HG03342 (cell line): ENCODE measurements around the gene MNX1.

Experiments used
- ATAC-seq: cut with Tn5 transposase; IDR thresholded peaks from one replicate; pipeline ENCODE4 v1.9.1; 2021; ENCODE audit warnings: mild to moderate bottlenecking, moderate library complexity; ENCODE audit not compliant: unreplicated experiment

MNX1 gene

DNA sequence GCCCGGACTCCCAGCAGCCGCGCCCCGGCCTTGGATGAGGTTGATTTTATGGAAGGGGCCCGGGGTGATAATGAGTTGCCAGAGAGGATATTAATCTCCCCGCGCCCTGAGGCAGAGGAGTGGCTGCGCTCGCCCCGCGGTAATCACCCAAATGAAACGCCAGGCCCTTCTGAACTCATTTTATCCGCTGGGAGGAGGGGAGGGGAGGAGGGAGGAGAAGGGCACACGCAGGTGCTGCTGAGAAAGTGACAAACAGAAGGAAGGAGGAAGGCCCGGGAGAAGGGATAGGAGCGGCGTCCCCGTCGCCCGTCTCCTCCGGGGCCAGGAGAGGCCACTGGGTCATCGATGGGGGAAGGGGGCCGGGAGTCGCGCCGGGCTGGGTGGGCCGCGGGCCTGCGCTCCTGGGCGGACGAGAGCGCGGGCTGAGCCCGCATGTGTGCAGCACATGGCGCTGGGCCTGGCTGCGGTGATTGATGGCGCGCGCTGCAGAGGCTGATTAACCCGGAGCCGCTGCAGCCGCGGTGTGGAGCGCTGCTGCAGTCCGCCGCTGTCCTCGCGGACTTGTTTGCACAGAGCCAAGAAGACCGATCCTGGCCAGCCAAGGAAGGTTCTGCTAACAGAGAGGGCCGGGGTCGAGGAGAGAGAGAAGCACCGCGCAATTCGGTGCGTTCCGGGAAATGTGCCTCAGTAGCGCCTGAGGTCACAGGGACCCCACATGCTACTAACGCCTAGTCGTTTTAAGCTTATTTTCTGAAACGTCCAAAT lies 6.5 kb downstream of the MNX1 start:
- ATAC-seq, result no peak

DNA sequence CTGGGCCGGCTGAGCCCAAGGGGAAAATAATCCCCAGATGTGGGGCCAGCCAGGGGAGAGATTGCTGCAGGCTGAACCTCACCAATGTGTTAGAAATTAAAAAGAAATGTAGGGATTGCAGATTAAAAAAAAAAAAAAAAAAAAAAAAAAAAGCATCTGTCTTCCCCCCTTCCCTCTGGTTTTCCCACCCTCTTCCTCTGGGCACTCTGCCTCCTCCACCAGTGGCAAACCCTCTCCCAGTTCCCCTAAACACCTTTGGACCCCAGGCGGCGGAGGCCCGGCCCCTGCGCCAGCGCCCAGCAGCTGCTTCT lies 7.1 kb downstream of the MNX1 start:
- no peak for ATAC-seq

DNA sequence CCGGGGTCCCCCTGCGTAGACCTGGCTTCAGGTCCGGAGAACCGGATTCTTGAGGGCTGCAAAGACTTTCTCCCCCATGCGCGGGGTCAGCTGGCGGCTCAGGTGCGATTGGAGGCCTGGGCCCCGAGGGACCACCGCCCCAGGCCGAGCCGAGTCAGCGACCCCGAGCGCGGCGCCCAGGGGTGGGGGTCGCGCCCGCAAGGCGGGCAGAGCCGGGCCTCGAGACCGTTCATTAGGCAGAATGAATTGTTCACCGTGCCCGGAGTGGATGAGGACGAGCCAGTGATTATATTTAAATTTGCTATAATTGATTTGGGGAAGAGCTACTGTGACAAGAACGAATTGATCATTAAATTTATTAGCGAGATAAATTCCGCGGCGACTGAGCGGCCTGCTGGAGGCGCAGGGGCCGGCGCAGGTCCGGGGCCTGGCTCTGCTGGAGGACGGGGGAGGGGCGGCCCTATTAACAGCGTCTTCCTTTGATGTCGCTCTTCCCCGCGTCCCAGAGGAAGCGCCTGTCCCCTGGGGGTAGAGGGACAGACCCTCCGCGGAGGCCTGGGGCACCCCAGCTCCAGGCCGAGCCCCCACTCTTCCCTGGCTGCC lies 7.5 kb downstream of the MNX1 start:
- no peak for ATAC-seq

DNA sequence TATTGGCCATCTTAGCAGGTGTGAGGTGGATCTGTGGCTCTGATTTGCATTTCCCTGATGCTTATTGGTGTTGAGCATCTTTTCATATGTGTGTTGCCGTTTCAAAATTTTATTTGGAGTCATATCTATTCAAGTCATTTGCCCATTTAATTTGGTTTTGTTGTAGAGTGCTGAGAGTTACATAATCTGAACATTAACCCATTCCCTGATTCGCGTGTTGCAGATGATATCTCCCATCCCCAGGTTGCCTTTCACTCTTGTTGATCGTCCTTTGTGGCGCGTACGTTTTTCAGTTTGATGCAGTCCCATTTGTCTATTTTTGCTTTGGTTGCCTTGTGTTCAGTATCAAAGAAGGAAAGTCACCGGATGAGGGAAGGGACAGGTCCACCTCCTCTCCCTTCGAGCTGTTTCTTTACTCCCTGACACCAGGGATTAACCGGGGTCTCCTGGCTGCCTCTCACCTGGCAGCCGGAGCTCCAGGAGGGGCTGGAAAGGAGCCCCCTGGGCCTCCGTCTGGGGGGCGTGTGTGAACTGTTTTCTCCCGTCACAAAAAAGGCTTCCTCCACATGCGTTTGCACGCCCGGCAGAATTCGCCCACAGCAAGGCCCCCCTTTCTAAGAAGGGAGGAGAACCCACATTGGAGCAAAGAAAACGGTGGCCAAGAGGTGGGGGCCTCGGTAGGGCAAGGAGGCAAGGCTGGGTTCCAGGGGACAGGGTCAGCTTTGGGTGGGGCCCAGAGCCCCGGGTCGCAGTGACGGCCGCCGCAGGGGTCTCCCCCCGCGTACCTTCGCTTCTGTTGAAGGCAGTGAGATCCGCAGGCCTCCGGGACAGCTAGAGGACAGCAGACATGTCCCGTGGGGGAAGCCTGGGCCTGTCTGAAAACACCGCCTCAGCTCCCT lies 8.3 kb downstream of the MNX1 start:
- no peak for ATAC-seq

DNA sequence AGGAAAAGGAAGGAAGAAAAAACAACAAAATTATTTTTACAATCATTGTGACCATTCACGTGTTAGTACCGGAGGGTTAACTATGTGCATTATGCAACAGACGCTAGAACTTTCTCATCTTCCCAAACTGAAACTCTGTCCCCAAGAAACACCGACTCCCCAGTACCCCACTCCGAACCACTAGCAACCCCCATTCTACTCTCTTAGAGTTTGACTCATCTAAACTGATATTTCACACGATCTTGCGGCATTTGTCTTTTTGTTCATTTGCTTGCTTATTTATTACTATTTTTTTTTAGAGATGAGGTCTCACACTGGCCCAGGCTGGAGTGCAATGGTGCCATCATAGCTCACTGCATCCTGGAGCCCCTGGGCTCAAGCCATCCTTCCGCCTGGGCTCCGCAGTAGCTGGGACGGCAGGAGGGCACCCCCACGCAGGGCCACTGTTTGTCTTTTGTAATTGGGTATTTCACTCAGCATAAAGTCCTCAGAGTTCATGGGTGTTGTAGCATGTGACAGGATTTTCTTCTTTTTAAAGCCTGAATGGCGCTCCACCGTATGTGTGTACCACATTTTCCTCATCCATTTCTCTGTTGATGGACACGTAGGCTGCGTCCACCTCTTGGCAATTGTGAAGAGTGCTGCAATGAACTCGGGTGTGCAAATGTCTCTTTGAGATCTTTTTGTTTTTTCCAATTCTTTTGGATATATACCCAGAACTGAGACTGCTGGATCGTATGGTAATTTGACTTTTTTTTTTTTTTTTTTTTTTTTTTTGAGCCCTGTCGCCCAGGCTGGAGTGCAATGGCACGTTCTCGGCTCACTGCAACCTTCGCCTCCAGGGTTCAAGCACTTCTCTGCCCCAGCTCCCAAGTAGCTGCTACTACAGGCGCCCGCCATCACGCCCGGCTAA lies 9.5 kb downstream of the MNX1 start:
- no peak for ATAC-seq

DNA sequence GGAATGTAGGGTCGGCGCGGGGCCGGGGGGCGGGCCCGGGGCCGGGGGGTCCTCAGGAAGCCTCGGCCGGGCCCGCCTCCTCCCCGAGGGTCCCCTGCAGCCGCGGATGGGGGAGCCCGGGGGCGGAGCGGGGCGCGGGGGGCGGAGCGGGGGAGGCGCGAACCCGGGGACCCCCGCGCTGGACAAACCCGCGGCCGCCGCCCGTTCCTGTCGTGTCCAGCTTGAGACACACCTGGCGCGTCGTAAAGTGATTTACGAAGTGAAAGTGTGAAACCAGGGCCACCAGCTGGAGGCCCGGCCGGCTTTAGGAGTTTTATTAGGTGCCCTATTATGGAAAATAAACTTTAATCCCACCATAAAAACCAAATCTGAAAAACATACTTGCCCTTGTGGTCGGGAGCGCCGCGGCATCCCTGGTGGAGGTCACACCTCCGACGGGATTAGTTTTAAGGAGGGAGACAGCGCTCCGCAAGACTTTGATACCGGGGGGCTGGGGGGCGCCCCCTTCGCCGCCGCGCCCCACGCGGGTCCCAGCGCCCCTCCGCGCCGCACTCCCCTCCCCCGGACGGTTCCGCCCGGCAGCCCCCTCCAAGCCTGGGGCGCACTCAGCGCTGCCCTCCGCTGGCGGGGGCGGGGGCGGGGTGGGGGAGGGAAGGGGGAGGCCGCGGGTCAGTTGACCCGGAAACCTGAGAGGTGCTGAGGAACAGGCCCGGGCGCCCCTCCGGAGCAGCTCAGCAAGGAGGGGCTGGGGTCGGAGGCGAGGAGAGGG lies 10.3 kb downstream of the MNX1 start:
- ATAC-seq, result peak; percentile 23

DNA sequence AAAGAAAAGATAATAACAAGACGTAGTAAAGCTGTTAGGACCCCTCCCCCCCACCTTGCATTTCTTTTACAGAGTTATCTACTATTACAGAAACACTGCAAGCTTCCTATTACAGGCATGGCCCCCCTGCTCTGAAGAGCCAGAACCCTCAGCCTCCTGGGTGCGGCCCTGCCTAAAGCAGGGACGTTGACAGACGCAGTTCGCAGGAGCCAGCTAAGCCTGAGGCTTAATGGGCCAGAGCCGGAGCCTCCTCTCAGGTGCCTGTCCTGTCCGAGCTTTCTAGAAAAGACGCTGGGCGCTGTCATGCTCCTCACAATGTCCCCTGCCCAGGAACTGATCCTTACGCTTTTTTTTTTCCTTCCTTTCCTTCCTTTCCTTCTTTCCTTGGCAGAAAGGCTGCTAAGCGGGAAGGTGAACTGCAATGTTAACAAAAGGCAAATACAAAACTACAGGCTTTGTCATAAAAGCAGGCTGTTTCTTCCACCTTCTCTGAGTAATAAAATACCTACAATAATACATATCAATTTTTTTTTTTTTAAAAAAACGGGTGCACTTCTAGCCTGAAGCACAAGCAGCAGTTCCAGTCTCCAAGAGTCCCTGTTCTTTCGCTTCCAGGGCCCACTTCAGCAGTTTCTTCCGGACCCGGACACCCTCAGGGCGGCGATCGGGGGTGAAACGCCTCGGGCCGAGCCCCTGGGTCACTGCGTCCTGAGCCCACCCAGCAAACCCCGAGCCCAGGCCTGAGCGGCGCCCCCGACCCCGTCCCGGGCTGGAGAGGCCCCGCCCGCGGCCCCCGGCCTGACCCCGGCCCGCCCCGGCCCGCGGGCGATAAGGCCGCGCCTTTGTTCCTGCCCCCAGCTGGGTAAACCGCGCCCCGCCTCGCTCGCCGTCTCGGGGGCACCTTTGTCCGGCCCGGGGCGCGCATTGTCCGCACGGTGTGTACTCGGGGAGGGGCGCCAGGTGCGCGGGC lies 11.2 kb downstream of the MNX1 start:
- ATAC-seq, result peak; percentile 46

DNA sequence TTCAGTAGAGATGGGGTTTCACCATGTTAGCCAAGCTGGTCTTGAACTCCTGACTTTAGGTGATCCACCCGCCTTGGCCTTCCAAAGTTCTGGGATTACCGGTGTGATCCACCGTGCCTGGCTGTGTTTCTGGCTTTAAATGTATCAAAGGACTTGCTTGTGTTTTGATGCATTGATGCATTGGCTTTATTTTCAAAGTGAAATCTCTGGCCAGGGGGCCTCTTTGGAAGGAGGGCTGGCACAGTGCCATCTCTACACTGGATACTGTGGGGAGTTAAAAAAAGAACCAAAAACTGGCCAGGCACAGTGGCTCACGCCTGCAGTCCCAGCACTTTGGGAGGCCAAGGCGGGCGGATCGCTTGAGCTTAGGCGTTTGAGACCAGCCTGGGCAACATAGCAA lies 16.0 kb downstream of the MNX1 start:
- ATAC-seq, result no peak

DNA sequence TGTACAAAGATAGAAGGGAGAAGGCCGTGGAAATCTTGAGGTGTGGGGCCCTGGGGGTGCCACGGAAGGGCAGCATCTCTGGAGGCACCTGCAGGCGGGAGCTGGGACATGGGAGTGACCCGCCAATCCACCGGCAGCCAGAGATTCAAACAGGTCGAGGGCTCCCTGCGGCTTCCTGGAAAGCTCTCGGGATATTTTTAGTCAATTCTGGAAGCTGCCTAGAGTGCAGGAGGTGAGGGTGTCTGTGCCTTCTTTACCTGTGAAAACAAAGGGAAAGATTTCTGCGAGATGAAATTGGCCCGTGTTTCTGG lies 16.6 kb downstream of the MNX1 start:
- no peak for ATAC-seq

DNA sequence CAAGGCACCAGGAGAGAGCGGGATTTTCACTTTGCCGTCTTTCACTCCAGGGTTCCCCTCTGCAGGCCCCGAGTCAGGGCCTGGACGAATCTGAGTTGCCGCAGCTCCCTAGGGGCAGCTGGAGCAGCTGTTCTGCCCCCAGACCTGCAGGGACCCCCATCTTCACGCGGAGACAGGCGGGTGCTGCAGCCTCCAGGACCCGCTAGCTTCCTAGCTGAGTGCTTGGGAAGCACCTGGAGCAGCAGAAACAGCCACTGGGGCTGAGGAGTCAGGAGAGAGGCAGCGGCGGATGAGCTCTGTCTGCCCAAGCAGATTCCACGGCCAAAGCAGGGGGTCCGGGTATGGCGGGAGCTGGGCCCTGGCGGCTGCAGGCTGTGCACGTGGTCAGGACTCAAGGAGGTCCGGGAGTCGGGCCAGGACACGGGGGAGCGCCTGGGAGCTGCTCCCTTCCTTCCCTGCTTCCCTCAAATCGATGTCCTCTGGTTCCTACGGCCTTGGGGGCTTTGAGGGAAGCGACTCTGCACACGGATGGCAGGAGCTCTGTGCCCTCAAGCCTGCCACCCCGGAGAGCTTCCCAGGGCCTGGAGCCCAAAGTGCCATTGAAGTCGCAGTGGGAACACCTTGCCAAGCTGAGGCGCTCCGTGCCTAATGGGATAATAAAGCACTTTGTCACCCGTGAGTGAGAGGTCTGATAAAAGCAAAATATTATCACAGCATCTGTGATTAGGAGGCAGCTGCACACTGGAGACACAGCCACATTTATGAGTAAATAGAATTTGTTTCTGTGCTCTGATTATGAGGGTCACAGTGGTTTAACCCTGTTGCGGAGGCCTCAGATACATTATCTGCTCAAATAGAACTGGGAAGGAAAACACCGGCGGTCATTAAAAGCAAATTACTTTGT lies 17.2 kb downstream of the MNX1 start:
- ATAC-seq, result no peak

DNA sequence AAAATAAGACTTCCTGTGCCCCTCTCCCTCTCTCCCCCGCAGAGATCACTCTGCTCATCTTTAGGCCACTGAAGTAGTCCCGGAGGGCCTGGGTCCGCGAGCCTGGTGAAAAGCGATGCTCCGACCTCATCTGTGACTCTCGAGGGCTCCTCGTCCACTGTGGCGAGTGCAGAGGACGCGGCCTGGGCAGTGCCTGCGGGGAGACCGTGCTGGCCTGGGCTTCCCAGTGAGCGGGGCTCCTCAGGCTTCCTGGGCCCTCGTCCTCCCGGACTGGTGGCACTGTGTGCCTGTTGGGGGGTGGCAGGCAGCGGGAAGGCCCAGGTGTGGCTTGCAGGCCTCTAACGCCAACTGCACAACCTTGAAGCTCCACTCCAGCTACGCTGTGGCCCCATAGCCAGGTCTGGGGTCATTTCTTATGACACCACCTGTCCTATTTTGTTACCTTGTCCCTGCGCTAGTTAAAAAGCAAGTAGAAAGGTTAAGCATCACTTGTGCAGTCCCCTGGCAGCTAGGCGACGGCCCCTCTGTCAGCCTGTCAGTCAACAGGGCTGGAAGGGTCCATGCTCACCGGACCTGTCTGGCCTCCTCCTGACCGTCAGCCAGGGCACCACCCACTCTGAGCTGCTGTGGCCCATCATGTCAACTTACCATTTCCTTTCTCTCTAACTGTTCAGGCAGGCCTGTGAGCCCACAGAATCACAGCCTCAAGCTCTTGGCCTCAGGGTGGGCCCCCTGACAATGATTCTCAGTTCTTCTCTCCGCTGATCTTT lies 20.5 kb downstream of the MNX1 start:
- no peak for ATAC-seq

DNA sequence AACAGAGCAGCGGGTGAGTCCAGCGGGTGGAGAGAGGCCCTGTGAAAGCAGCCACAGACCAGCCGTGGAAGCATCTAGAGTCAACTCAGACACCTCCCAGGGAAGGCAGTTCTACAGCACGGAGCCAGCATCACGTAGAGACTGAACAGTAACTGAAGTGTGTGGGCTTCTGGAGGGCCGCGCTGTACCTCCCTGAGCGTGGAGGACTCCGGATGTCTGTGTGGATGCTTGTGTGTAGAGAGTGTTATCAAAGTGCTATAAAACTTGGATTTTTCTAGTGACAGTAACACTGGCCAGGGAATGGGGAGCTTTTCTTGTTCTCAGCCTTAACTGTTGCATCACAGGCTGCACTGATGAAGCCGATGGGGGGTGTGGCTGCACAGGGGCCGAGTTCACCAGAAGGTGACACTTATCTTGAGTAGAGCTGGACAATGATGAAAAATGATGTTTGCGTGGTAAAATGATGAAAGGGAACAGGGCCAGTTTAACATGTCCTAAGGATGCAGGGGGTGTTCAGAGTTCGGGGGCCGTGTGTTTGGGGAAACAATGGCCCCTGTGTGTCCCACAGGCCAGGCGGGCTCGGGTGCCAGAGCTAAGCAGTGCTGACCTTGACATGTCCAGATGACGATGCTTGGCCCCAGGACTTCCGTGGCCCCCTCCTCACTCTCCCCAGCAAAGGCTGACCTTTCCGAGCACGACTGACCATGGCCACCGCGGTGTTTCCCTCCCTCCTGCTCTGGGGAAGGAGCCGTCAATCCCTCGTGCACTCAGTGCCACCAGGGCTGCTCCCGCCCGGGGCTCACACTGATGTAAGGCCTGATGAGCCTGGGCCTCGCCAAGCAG lies 21.9 kb downstream of the MNX1 start:
- no peak for ATAC-seq

DNA sequence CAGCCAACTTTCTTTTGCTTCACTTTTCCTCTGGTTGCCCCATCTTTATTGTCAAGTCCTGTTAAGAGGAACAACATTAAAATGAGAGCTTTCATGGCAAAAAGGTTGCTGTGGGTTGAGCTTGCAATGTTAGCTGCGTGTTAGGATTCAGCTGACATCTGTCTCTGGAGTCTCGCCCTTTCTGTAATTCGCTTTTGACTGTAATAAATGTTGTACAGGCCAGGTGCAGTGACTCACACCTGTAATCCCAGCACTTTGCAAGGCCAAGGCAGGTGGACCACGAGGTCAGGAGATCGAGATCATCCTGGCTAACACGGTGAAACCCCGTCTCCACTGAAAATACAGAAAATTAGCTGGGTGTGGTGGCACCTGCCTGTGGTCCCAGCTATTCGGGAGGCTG lies 24.1 kb downstream of the MNX1 start:
- ATAC-seq, result no peak

DNA sequence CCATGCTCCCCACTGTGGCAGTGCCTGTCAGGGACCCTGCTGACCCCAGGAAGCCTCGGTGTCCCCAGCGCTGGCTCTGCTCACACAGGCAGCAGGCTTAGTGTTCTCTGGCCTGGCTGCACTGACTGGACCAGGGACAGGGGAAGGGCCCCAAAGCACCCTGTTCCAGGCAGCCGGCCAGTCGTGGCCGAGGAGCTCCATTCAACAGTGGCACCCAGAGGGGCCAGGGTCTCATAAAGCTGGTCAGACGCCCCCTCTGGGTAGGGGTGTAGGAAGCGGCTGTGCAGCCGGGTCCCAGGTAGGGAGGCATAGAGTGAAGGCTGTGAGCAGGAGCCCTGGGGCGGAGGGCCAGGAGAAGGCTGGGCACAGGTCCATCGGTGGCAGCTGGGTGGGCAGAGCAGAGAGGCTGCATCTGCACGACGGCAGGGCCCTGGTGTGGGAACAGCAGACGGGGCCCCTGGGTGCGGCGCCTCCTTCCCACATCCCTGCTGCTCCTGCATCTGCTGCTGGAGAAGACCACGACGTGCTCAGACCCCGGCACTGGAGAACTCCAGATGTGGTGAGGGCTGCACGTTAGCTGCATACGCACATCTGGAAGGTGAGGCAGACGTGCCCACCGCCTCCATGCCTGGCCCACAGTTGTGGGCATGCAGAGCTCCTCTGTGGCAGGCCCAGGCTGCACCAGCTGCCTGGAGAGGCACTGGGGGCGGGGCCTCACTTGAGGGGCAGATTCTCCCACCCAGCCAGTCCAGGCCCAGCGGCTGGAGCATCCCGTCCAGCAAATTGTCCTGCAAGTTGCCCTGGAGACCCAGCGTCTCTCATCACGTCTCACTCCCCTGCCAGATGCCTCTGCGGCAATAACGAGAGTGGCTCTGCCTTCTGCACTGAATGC lies 25.1 kb downstream of the MNX1 start:
- ATAC-seq, result no peak

DNA sequence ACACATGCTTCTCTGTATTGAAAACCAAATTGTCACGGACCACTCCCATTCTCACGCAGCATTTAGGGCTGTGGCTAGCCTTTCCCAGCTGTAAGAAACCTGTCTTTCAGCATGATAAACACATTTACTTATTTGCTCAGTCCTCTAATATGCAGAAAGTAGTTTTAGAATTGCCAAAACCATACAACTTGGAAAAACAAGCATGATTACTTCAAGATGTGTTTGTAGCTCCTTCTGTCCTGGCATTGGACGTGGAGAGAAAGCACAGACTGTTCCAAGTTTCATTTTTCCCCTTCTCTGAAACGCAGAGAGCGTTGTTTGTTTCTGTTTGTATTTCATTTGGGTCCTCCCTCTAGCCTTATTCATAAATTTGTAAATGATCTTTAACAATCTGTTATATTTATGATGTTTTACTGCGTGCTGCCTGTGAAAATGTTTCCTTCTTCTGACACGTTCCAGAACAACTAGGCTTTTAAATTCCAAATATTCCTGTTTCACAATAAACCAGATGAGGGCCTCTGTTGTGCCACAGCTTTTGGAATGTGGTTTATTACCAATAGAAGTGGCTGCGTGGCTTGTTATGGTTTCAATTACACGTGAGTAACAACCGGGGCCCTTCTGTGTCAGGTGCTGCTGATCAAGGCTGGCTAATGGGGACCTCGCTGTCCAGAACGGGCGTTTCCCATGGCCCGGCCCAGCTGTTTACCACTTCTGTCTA lies 26.1 kb downstream of the MNX1 start:
- ATAC-seq, result no peak
